Liver (tissue), 5 donors: Measurements from ENCODE around the gene CDX4. TPM values are rescaled to one million over a fixed set of nuclear protein-coding genes. Genes with fewer than 3 reads are reported as not detected.

Experiments used
- polyA plus RNA-seq, 2 donors: library from polyadenylated mRNA; stranded (reverse) in 1 of 2; unstranded in 1 of 2; fragments of 200-250 nt in 1 of 2; fragments of >200 nt in 1 of 2; fragmentation: Nextera tagmentation in 1 of 2; extraction: Ambion mirVana in 1 of 2; gene quantifications; one replicate each; pipeline versions ENCODE4 v1.2.1 to v1.2.3, GENCODE V29; 2013 to 2015
- small RNA-seq: library from RNA; depleted of rRNA; stranded (forward); fragments of <200 nt; gene quantifications from one replicate; pipeline ENCODE3, GENCODE V24; 2014
- total RNA-seq, 2 donors: library from RNA; depleted of rRNA; stranded (reverse); fragments of >200 nt; gene quantifications; one replicate each; pipeline ENCODE4 v1.2.3, GENCODE V29; 2014
- donor health status: healthy.
- donor health status: healthy.
- donor health status: healthy.

The CDX4 gene
- total and polyA plus RNA-seq, 4 donors: not detected

Small RNAs within 50 kb of the gene (small RNA-seq; reads per million reads assigned to genes)
- gene MORF4L1P6: not detected
- not detected for gene RNU6-1044P

Other genes with a start within 250 kb of the CDX4 start
- gene NAP1L2, start 232.2 kb upstream of the CDX4 start, total RNA-seq: under 1 TPM in 1 of 2 donors, not detected in 1; 0.17 TPM
- gene NAP1L2, start 232.2 kb upstream of the CDX4 start, polyA plus RNA-seq: under 1 TPM in 1 of 2 donors, not detected in 1; 0.91 TPM
- 1 to 10 TPM; 2.3 to 3.4 TPM for gene CHIC1, start 116.1 kb downstream of the CDX4 start, total RNA-seq
- 1 to 10 TPM; 1.1 to 1.6 TPM for gene CHIC1, start 116.1 kb downstream of the CDX4 start, polyA plus RNA-seq